ENCODE data around the gene ST8SIA2. TPM values are rescaled to one million over a fixed set of nuclear protein-coding genes. Genes with fewer than 3 reads are reported as not detected.

ST8SIA2 gene
- total and polyA plus RNA-seq, 10 of the 15 experiments (the other 5 are each of a cell fraction or from before 2014, with no cell fraction given), result not detected

GRCh38 chr15:92495446-92495845 lies 101.8 kb downstream of the ST8SIA2 start:
- in situ Hi-C loops (cut with MboI) (no loop called here), intact Hi-C loops (cut with micrococcal nuclease; ENCODE audit: unreplicated experiment) (no loop called here)
- Histone ChIP-seq H3K4me3 (no peak overlapping the region), H3K4me1 (ENCODE audit: control insufficient read depth, insufficient read depth, low read length) (no peaks in the 10 kb centered on the region), H3K79me2 (ENCODE audit: control insufficient read depth, insufficient read depth, low read length) (no peaks in the 10 kb centered on the region), H3K4me2 (ENCODE audit: control insufficient read depth, insufficient read depth) (no peak overlapping the region), H3K27ac (ENCODE audit: control insufficient read depth, insufficient read depth) (no peak overlapping the region), H4K20me1 (ENCODE audit: control insufficient read depth, insufficient read depth) (no peaks in the 10 kb centered on the region), H3K27me3 (replicated peaks in 1 of 2; ENCODE audit: control insufficient read depth in 2 of 2, insufficient read depth in 2 of 2, low read length in 1 of 2) (peaks cover 2 to 5% of the 10 kb centered on the region in 2 experiments; a peak in 2 of 4 replicates), H3K9me3 (replicated peaks; ENCODE audit: control insufficient read depth, insufficient read depth, low read length) (no peaks in the 10 kb centered on the region), H3K9ac (ENCODE audit: control insufficient read depth, insufficient read depth, low read length) (no peak overlapping the region), H2AFZ (ENCODE audit: control insufficient read depth, low read depth, low read length) (no peak overlapping the region), H3K36me3 (ENCODE audit: control insufficient read depth in 2 of 2, insufficient read depth in 2 of 2, low read length in 1 of 2) (no peaks in the 10 kb centered on the region)
- WGBS (ENCODE audit: insufficient coverage, insufficient replicate concordance, low lambda C conversion rate, missing lambda C conversion rate), result 2% methylated on average over 3 of the region's 3 CpGs
- TF ChIP-seq BCL3 (IDR thresholded peaks at IDR 0.05; ENCODE audit: borderline replicate concordance, insufficient read depth, low read depth, low read length, poor library complexity, severe bottlenecking), result no peak
- no peak for TF ChIP-seq GATAD2B (conservative IDR thresholded peaks at IDR 0.05; ENCODE audit: low read depth)
- TF ChIP-seq SKIL (IDR thresholded peaks at IDR 0.05; ENCODE audit: low read depth, poor library complexity, severe bottlenecking), result no peak
- TF ChIP-seq STAT1 (conservative IDR thresholded peaks at IDR 0.05), result no peak
- TF ChIP-seq PAX8 (IDR thresholded peaks at IDR 0.05), result no peak
- TF ChIP-seq MEF2A (IDR thresholded peaks at IDR 0.05; ENCODE audit: insufficient read depth, low read depth, low read length), result no peak
- TF ChIP-seq ZBTB11 (CRISPR knock-in tag; IDR thresholded peaks at IDR 0.05), result no peak
- FAIRE-seq, result no peak
- RAD21 ChIA-PET (ENCODE audit: unreplicated experiment), result no interaction called here
- POLR2A ChIA-PET, result no interaction called here
- CTCF ChIA-PET, result no interaction called here
- ATAC-seq, result no peak
- SMC1A ChIA-PET (ENCODE audit: uncharacterized antibody, unreplicated experiment), result no interaction called here
- no TSS peak for BruUV-seq (replicated peaks)
- no peak for DNase-seq (ENCODE audit: low read depth, low spot score)
